ENCODE data around the gene COL9A3. TPM values are rescaled to one million over a fixed set of nuclear protein-coding genes. Genes with fewer than 3 reads are reported as not detected.

Gene COL9A3
- total RNA-seq, 1 experiment from 2014 or later: 150 TPM

DNA sequence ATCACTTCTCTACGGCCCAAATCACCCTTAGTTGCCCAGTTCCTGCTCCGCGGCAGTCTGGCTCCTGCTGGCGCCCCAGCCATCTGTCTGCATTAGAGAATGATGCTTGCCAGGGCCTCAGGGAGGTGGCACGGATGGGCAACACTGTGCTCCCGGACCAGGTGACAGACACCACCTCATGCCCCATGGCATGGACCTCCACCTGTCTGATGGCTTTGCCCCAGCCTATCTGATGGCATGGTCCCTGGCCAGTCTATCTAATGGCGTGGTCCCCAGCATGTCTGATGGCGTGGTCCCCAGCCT, 39.4 kb upstream of the COL9A3 start:
- no peak overlapping the region for H4K91ac ChIP-seq (ENCODE audit: insufficient read length, low read depth, low read length)
- H2BK120ac ChIP-seq (ENCODE audit: low read depth, low read length, poor library complexity, severe bottlenecking): no peak overlapping the region
- Mint-ChIP-seq H3K4me1 (peaks cover 4 to 16% of the 10 kb centered on the region in 2 experiments), H3K9me3 (no peaks in the 10 kb centered on the region; a peak in 1 of 5 replicates), H3K27ac (no peak overlapping the region), H3K27me3 (ENCODE audit: low read depth) (peaks cover 6% of the 10 kb centered on the region), H3K4me3 (no peak overlapping the region), H3K36me3 (ENCODE audit: insufficient read depth in 1 of 3, low read depth in 3 of 3) (no peaks in the 10 kb centered on the region; a peak in 1 of 7 replicates)
- no peaks in the 10 kb centered on the region for H4K20me1 ChIP-seq (ENCODE audit: control insufficient read depth, insufficient read depth, insufficient read length)
- H3K23ac ChIP-seq (ENCODE audit: insufficient read length, low read depth, low read length): no peak overlapping the region
- no peak overlapping the region for H3T11ph ChIP-seq (ENCODE audit: low read length)
- no peaks in the 10 kb centered on the region for H3K27me3 ChIP-seq (ENCODE audit: insufficient read depth, low read length)
- H4K8ac ChIP-seq (replicated peaks; ENCODE audit: insufficient read length, low read depth, low read length): no peak overlapping the region
- no peak overlapping the region for H2AFZ ChIP-seq (ENCODE audit: low read length)
- H3K56ac ChIP-seq (ENCODE audit: insufficient read length, low read depth, low read length): no peak overlapping the region
- TF ChIP-seq, protein P1, sequence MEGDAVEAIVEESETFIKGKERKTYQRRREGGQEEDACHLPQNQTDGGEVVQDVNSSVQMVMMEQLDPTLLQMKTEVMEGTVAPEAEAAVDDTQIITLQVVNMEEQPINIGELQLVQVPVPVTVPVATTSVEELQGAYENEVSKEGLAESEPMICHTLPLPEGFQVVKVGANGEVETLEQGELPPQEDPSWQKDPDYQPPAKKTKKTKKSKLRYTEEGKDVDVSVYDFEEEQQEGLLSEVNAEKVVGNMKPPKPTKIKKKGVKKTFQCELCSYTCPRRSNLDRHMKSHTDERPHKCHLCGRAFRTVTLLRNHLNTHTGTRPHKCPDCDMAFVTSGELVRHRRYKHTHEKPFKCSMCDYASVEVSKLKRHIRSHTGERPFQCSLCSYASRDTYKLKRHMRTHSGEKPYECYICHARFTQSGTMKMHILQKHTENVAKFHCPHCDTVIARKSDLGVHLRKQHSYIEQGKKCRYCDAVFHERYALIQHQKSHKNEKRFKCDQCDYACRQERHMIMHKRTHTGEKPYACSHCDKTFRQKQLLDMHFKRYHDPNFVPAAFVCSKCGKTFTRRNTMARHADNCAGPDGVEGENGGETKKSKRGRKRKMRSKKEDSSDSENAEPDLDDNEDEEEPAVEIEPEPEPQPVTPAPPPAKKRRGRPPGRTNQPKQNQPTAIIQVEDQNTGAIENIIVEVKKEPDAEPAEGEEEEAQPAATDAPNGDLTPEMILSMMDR (conservative IDR thresholded peaks at IDR 0.05): no peak
- no peak overlapping the region for H3K14ac ChIP-seq (ENCODE audit: insufficient read depth, low read length)
- H3K4me1 ChIP-seq (ENCODE audit: insufficient read depth, low read length): peaks cover 3% of the 10 kb centered on the region; the same call in 1 of the 2 replicates
- no peak overlapping the region for H2AK5ac ChIP-seq (ENCODE audit: insufficient read length, low read length)
- H3K9ac ChIP-seq (ENCODE audit: extremely low read depth, insufficient read length, low read length): no peak overlapping the region
- no peak overlapping the region for H2BK12ac ChIP-seq (ENCODE audit: insufficient read length, low read depth, low read length)
- no peak overlapping the region for H3K27ac ChIP-seq (ENCODE audit: insufficient read length, low read depth, low read length)
- no peak overlapping the region for H4K5ac ChIP-seq (ENCODE audit: insufficient read length, low read depth, low read length)
- H3K23me2 ChIP-seq (ENCODE audit: insufficient read length, low read depth, low read length, poor library complexity, severe bottlenecking): no peaks in the 10 kb centered on the region
- H2BK20ac ChIP-seq (ENCODE audit: low read depth, low read length, poor library complexity, severe bottlenecking): no peak overlapping the region
- H3K4me2 ChIP-seq (ENCODE audit: insufficient read depth, insufficient read length, low read length): no peak overlapping the region
- no peak for DNase-seq
- H3K4ac ChIP-seq (ENCODE audit: low read depth, low read length): no peak overlapping the region
- H3K18ac ChIP-seq (ENCODE audit: insufficient read length, low read depth, low read length): no peak overlapping the region
- H2BK5ac ChIP-seq (ENCODE audit: insufficient read length, low read length): no peak overlapping the region
- no peaks in the 10 kb centered on the region for H3K9me3 ChIP-seq (ENCODE audit: control insufficient read depth, low read depth, low read length)
- H2BK15ac ChIP-seq (ENCODE audit: low read depth, low read length): no peak overlapping the region
- H3K79me2 ChIP-seq (ENCODE audit: insufficient read depth, low read length): no peaks in the 10 kb centered on the region
- WGBS (ENCODE audit: extremely low coverage, insufficient read length, low lambda C conversion rate): no CpG with 5 or more reads among the region's 8 CpGs
- H3K79me1 ChIP-seq (ENCODE audit: insufficient read depth, low read depth, low read length, poor library complexity, severe bottlenecking): no peaks in the 10 kb centered on the region

All from H9 (cell line).